OCI-M2 (cell line): ENCODE data around the gene MEIOB.
"Not testable (repeated sequence)": the region's sequence is repeated elsewhere in the genome, so short reads cannot be mapped to it uniquely, and the experiment has no call there.

Experiments used
- DNase-seq: peaks from one replicate; lab custom pipeline; 2025; ENCODE audit not compliant: unreplicated experiment; lab: John Stamatoyannopoulos, UW

MEIOB gene

GRCh38 chr16:1908184-1908583 is 36.2 kb upstream of the MEIOB start:
- no peak for DNase-seq

GRCh38 chr16:1907226-1907860 is 35.4 kb upstream of the MEIOB start:
- no peak for DNase-seq

GRCh38 chr16:1906846-1907165 is 34.8 kb upstream of the MEIOB start:
- no peak for DNase-seq

- DNase-seq = no peak
These were observed 34.3 kb upstream of the MEIOB start for GRCh38 chr16:1906055-1906845.

GRCh38 chr16:1903845-1904840 is 32.2 kb upstream of the MEIOB start:
- no peak for DNase-seq

- no peak for DNase-seq
These were observed 31.2 kb upstream of the MEIOB start for GRCh38 chr16:1903220-1903574.

GRCh38 chr16:1902547-1903219 is 30.7 kb upstream of the MEIOB start:
- DNase-seq = no peak

GRCh38 chr16:1900452-1900774 is 28.4 kb upstream of the MEIOB start:
- no peak for DNase-seq

- no peak for DNase-seq
These were observed 27.9 kb upstream of the MEIOB start for GRCh38 chr16:1899641-1900451.

- not testable (repeated sequence) for DNase-seq
These were observed 25.7 kb upstream of the MEIOB start for GRCh38 chr16:1897692-1898091.

- DNase-seq = no peak
These were observed 24.1 kb upstream of the MEIOB start for GRCh38 chr16:1895949-1896675.

GRCh38 chr16:1895068-1895467 is 23.1 kb upstream of the MEIOB start:
- DNase-seq = no peak

GRCh38 chr16:1890708-1891050 is 18.7 kb upstream of the MEIOB start:
- no peak for DNase-seq

- DNase-seq = no peak
These were observed 18.2 kb upstream of the MEIOB start for GRCh38 chr16:1890024-1890707.

- DNase-seq = no peak
These were observed 15.9 kb upstream of the MEIOB start for GRCh38 chr16:1887711-1888354.

- no peak for DNase-seq
These were observed 12.9 kb upstream of the MEIOB start for GRCh38 chr16:1884889-1885288.

- DNase-seq = no peak
These were observed 12.3 kb upstream of the MEIOB start for GRCh38 chr16:1884155-1884760.

GRCh38 chr16:1881172-1881571 is 9.2 kb upstream of the MEIOB start:
- not testable (repeated sequence) for DNase-seq
